NOMO-1 (cell line): ENCODE results near the gene CCDC178.
"Not testable (repeated sequence)": the region's sequence is repeated elsewhere in the genome, so short reads cannot be mapped to it uniquely, and the experiment has no call there.

Experiments
- DNase-seq, 2 experiments: peaks; one replicate each; lab custom pipeline; 2025; ENCODE audit not compliant: unreplicated experiment in 2 of 2; lab: John Stamatoyannopoulos, UW

Gene CCDC178

GRCh38 chr18:33440060-33441043, at the start of gene CCDC178:
Gene CCDC178, minus strand, starts transcription at chr18:33440721. Its CDS starts 28,633 bp downstream, at chr18:33412088.
- no peak for DNase-seq

DNA sequence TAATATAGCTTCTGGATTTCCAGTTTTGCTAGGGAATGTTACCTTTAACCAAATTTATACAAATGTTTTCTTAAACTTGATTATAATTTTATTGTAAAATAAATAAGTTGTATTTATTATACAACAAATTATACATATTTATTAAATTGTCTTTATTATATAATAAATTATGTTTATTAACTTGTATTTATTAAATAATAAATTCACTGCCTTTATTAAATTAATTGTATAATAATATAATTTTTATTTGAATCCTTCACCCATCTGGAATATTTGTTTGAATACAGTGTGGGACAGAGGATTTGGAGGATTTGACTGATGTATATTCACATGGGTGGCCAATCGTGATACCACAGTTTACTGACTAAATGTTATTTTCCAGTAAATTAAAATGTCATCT, 43.4 kb upstream of the CCDC178 start:
- no peak for DNase-seq

DNA sequence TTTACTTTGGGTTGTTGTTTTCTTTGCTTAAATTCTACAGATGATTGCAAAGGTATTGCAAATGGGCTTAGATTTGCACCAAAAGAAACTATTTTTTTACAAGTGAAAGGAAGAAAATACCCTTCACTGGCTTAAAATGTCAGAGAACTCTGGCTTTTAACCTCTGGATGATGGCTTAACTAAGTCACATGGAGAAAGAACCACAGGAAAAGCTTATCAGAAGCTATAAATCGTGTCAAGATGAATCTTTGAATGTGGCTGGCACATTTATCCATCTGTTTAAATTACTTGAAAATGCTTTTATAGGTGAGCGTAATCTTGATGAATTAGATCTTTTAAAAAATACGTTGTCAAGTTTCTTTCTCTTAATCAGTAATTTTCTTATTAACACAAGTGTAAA, 32.0 kb upstream of the CCDC178 start:
- DNase-seq = no peak

GRCh38 chr18:33470216-33470615, 29.7 kb upstream of the CCDC178 start:
- no peak for DNase-seq

- DNase-seq = no peak
These were observed 29.2 kb upstream of the CCDC178 start for GRCh38 chr18:33469699-33470098.

DNA sequence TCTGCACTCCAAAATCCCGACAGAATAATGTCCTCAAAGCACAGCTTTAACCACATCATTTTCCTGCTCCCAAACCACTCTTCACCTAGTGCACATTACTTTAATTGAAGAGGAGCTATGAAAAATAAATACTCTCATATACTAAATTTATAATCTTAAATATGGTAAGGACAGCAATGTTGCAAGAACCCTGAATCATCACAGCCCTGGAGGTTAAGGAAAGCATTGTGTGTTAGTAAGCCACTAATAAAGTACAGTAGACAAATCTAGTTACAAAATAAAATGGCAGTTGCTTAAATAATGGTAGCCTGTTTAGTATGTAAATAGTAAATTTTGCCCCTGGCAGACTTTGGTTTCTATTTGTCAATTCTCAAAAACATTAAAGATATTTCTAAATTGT, 27.0 kb upstream of the CCDC178 start:
- no peak for DNase-seq

DNA sequence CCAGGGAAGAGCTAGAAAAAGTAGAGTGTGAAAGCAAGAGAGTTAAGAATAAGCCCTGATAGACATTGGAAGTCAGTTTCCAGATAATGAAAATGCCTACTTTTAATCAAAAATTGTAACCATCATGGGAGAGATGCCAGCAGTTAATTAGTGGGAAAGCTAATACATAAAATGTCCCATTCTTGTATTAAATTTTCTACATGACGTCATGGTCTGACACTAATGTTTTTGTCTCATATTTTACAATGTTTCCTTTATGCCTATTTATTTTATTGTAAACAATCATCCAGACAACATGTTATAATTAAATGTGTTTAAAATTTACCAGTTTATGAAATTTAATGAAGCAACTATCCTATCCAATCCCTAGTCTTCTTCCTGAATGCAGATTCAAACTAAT, 26.3 kb upstream of the CCDC178 start:
- no peak for DNase-seq

DNA sequence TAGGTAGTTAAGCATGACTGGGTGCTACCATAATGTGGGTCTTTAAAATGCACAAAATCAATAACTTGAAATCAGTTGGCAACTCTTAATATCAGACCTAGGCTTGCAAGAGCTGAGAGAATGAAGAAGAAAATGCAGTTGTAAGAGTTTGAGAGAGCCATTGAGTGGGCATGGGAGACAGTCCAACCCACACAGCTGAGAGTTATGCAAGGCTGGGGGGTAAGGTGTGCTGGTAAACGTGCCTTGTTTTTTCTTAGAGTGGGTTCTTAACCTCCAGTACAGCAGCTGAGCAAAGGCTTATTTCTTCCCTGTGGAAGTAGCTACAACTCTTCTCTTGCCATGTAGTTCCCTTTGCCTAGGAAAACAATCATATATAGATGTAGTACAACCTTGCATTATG, 20.2 kb upstream of the CCDC178 start:
- DNase-seq = no peak

DNA sequence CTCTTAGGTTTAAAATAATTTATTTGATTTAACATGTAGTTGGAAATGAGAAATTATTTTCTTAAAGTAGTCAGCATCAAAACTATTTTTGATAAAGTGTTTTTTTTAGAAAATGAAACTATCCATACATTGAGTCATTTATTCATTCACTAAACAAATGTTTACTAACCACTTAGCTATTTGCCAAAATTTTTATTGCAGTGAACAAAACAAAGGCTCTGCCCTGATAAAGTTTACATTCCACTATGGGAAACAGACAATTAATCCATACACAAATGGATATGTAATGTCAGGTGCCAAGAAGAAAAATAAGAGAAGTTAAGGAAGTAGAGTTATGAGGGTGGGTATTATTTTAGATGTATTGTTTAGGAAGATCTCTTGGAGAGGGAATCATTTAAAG, 19.1 kb upstream of the CCDC178 start:
- no peak for DNase-seq

DNA sequence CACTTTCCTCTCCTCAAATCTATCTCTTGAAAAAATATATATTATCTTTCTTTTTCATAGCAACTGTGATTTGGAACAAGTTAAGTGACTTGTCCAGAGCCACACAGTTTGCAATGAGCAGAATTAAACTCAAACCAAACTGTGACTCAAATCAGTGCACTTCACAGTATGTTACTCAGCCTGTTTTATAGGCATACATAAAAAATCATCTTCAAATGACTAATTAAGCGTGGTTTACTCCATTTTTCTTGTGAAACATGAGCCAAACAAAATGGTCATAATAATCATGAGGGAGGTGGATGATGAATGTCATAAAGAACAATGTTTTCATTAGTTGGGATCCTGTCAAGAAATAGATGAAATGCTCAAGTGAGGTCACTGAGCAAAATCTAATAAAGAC, 6.1 kb upstream of the CCDC178 start:
- DNase-seq = no peak

DNA sequence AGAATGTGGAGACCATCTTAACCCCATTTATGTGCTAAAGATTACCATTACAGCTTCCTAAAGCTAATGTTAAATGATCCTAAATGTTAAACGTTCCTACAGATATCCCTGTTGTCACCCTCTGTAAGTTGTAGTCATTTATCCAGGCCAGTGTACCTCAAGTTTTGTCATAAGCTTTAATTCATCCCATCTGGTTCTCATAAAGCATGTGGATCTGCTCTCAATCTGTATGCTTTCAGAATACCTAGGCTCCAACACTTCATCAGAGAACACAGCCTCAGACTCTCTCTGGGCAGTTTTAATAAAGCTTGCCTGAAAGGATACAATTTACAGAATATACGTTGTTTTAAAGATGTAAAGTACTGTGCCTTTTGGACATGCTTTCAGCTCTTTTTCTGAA, 4.2 kb upstream of the CCDC178 start:
- DNase-seq = no peak

- no peak for DNase-seq
These were observed 7.7 kb downstream of the CCDC178 start for GRCh38 chr18:33432857-33433256.

DNA sequence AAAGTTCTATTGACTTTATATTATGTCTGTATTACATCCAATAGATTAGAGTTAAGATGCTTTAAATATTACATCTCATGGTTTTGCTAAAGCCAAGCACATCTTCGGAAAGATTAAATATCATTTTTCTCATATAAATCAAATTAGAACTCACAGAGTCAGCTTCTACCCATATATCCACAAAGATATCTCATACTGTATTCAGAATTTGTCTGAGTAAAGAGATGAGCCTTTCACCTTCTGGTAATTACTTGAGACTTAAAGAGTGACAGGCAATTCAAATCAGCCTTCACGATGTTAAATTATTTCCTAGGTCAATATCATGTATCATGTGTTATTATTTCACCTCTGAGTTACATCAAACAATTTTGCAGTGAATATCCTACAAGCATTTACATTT, 13.0 kb downstream of the CCDC178 start:
- DNase-seq = no peak

GRCh38 chr18:33424266-33424946, 16.1 kb downstream of the CCDC178 start:
- no peak for DNase-seq

GRCh38 chr18:33421225-33421624, 19.3 kb downstream of the CCDC178 start:
- no peak for DNase-seq

- DNase-seq = no peak
These were observed 36.2 kb downstream of the CCDC178 start for GRCh38 chr18:33404244-33404873.

DNA sequence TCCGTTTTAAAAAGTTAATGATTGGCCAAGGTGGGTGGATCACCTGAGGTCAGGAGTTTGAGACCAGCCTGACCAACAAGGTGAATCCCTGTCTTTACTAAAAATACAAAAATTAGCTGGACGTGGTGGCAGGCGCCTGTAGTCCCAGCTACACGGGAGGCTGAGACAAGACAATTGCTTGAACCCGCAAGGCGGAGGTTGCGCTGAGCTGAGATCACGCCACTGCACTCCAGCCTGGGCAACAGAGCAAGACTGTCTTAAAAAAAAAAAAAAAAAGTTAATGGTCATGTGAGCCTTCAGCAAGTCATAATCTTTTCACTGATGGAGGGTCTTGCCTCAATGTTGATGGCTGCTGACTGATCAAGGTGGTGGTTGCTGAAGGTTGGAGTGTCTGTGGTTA, 41.6 kb downstream of the CCDC178 start:
- DNase-seq = not testable (repeated sequence)

GRCh38 chr18:33375829-33376228, 64.7 kb downstream of the CCDC178 start:
- no peak for DNase-seq

DNA sequence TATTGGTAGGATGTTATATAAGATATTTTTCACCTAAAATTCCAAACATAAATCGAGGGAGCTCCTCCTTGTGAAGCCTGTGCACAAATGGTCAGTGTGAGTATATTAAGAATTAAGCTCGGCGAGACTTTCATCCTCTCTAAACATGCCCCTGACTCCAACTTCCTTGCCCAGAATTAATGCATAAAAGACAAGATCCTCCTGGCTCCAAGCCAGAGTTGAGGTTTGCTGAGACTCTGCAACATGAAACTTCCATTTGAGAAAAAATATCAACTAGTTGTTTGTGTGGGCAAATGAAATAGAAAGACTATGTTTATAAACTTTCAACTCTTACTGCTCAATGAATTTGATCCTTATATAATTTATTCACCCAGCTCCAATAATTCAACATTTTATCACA, 68.1 kb downstream of the CCDC178 start:
- DNase-seq = no peak

GRCh38 chr18:33369711-33370449, 70.6 kb downstream of the CCDC178 start:
- no peak for DNase-seq

GRCh38 chr18:33356735-33357134, 83.8 kb downstream of the CCDC178 start:
- DNase-seq = no peak
